DOHH2 (cell line): ENCODE results near the gene FGF1.

Source experiments
- CTCF ChIP-seq: fragments of 200-600 bp; sonication (generic); IDR thresholded peaks from one replicate; pipeline ENCODE4 v1.5.1; 2014; ENCODE audit warnings: antibody characterized with exemption, mild to moderate bottlenecking, low read depth, low read length; ENCODE audit not compliant: poor library complexity, severe bottlenecking
- EZH2phosphoT487 ChIP-seq: fragments of 200-600 bp; sonication (generic); IDR thresholded peaks from 2 replicates; pipeline ENCODE4 v1.6.1; 2017; ENCODE audit warnings: borderline replicate concordance, mild to moderate bottlenecking, antibody characterized with exemption, low read length, moderate library complexity, mixed read lengths

DNA sequence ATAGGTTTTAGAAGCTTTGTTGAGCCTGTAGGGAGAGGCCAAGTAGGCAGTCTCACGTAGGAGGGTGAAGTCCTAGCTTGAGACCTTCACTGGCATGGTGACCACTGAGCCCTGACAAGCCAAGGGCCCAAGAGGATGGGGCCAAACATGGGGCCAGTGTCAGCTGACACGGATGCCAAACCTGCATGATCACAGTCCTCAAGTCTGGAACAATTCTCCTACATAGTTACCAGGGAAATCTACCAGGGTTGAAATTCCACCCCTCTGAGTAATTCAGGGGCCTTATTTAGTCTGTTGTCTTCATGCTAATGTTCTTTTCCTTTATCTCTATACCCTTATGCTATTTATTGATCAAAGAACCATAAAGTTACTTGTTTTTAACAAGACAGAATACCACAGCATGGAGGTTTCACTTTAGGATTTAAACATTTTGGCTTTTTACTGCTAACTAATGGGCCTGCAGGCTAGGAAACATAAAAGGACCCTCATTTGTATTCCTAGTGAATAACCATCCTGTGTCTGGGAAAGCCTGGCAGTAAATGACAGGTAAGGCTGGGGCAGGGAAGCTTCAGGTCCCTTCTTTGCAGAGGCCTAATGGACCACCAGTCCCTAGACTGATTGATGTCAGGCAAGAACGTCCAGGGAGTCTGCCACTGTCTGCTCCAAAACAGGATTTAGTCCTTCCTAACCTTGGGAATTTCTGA is 140.8 kb downstream of the FGF1 start:
- TF ChIP-seq CTCF: no peak
- TF ChIP-seq EZH2phosphoT487: no peak
